ENCODE data around the gene SENP7.
"Not testable (repeated sequence)": the region's sequence is repeated elsewhere in the genome, so short reads cannot be mapped to it uniquely, and the experiment has no call there.

The SENP7 gene

GRCh38 chr3:101512646-101513418, at the start of gene SENP7:
TSS of gene SENP7 (minus strand) at chr3:101513212. CDS start at chr3:101513130, 82 bp downstream.
- DNase-seq: peak; percentile 74

- peak; percentile 89 for DNase-seq
These were observed 48.8 kb upstream of the SENP7 start, which contains the start of gene TRMT10C for GRCh38 chr3:101561630-101562328. TSS of gene TRMT10C (plus strand) at chr3:101561868. CDS start at chr3:101564782, 2,914 bp downstream.

- no peak for DNase-seq
These were observed 43.1 kb upstream of the SENP7 start for GRCh38 chr3:101556064-101556463.

GRCh38 chr3:101553381-101553780, 40.4 kb upstream of the SENP7 start:
- not testable (repeated sequence) for DNase-seq

GRCh38 chr3:101551359-101552081, 38.5 kb upstream of the SENP7 start:
- DNase-seq: not testable (repeated sequence)

- no peak for DNase-seq
These were observed 36.5 kb upstream of the SENP7 start for GRCh38 chr3:101549473-101549872.

GRCh38 chr3:101548527-101549105, 35.6 kb upstream of the SENP7 start:
- no peak for DNase-seq

- DNase-seq: no peak
These were observed 31.3 kb upstream of the SENP7 start for GRCh38 chr3:101544161-101544850.

GRCh38 chr3:101542957-101543356, 29.9 kb upstream of the SENP7 start:
- DNase-seq: no peak

- DNase-seq: not testable (repeated sequence)
These were observed 23.9 kb upstream of the SENP7 start for GRCh38 chr3:101536955-101537354.

- no peak for DNase-seq
These were observed 23.3 kb upstream of the SENP7 start for GRCh38 chr3:101536266-101536665.

- DNase-seq: no peak
These were observed 22.2 kb upstream of the SENP7 start for GRCh38 chr3:101535221-101535620.

GRCh38 chr3:101533603-101533968, 20.6 kb upstream of the SENP7 start:
- DNase-seq: no peak

- DNase-seq: no peak
These were observed 20.0 kb upstream of the SENP7 start for GRCh38 chr3:101532783-101533602.

- DNase-seq: no peak
These were observed 18.6 kb upstream of the SENP7 start for GRCh38 chr3:101531473-101532086.

GRCh38 chr3:101530686-101531047, 17.7 kb upstream of the SENP7 start:
- DNase-seq: no peak

GRCh38 chr3:101529816-101530685, 17.0 kb upstream of the SENP7 start:
- no peak for DNase-seq

- DNase-seq: no peak
These were observed 14.9 kb upstream of the SENP7 start for GRCh38 chr3:101527906-101528305.

GRCh38 chr3:101527441-101527840, 14.4 kb upstream of the SENP7 start:
- DNase-seq: no peak

- no peak for DNase-seq
These were observed 8.2 kb upstream of the SENP7 start for GRCh38 chr3:101521211-101521701.

All from activated CD4-positive, CD25-positive, alpha-beta regulatory T cell treated with anti-CD3 and anti-CD28 coated beads, Interleukin-2, amount 50 U/mL, for 72 hours (primary cell).